Measurements from ENCODE around the gene HACD4.

The HACD4 gene, protein sequence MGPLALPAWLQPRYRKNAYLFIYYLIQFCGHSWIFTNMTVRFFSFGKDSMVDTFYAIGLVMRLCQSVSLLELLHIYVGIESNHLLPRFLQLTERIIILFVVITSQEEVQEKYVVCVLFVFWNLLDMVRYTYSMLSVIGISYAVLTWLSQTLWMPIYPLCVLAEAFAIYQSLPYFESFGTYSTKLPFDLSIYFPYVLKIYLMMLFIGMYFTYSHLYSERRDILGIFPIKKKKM

DNA sequence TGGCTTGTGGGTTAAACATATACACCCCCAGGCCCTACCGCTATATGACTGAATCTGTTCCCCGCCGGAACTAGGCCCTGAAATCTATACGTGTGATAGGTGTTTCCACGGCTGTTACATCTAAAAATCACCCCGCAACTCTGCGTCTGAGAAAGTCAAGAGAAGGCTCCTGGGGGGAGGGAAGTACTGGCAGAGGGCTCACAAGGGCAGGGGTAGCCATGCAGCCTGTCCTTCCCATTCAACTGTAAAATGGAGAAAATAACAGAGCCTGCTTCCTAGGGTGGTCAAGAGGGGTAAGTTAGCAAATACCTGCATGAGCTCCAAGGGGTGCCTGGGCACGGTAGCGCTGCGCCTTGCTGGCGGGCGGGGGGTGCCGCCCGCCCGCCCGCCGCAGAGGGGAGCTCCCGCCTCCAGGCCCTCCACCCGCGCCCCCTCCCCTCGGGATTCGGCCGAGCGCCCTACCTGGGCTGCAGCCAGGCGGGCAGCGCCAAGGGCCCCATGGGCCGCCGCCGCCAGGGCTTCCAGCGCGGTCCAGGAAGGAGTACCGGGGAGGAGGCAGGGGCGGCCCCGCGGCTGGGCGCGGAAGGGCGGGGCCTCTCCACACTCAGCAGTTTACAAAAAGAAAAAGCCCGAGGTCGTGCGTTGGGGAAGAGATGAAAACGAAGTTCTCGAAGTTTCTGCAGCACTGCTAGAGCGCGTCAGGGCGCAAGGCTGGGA lies at the start of gene HACD4:
HACD4 (minus strand) TSS at position 550 of the 717 bp plus-strand sequence; CDS start at position 500, 50 bp downstream.
- no peak for DNase-seq

DNA sequence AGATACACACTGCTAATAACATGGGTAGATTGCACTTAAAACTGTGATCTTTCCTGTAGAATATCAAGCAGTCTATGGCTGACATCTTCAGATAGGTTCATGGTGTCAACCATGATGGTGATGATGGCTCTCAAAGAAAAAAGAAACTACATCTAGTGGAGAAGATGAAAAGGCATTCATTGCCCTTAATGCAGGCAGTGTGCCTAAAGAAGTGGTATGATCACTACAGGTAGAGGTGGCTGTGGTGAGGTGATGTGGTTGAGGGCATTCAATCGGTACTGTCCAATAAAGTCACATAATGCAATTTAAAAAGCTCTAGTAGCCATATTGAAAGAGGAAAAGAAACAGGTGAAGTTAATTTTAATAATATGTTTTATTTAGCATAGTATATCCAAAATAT lies 49.4 kb upstream of the HACD4 start:
- DNase-seq = no peak

DNA sequence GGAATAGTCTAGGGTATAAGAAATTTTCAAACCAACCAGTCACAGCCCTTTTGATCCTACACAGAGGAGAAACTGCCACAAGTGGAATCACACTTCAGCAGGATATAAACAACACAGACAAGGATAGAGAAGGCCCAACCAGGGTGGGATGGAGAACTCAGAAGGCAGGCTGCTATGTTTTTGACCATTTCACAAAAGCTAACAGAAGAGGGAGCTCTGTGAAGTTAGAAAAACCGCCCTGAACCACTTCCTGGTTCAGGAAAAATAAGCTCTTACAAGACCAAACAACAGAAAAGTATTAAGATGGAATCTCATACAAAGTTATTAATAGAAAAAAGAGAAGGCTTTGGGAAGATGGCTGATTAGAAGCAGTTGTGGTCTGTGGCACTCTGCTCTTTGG lies 47.3 kb upstream of the HACD4 start:
- DNase-seq = no peak

DNA sequence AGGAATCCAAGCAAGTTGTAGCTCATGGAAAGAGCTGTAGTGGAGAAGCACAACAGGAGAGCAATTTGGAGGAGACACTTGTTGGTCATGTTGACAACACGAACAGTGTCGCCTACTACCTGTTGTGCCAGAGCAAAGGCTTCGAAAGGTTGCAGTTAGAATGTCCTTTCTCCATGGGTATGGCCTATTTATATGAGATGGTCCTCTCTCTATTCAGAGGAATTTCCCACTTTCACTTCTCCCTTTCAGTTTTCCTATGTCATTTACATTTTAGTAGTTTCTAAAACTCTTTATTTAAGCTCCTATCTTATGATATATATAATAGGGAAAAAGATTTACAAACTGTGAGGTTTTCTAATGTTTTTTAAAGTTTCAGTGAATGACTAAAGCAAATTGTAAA lies 46.3 kb upstream of the HACD4 start, which contains the start of gene IFNB1:
IFNB1 (minus strand) TSS at position 162 of the 400 bp plus-strand sequence; CDS start at position 89, 73 bp downstream.
- DNase-seq = no peak

DNA sequence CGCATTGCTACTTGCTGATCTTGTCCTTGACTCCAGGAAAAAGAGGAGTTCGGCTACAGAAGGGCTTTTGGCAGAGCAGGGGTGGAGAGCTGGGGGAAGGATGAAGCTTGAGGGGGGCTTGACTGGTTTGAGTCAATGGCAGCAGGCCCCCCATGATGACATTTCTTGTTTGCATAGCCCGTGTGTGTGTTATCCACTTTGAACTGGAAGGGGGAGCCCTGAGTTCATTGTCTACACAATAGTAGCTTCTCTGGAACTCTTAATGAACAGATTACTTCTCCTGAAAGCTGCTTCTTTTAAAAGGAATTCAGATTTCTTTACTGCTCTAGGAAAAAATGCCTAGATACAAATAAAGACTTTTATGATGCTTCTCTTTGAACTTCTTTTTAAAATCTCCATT lies 44.0 kb upstream of the HACD4 start:
- DNase-seq = no peak

DNA sequence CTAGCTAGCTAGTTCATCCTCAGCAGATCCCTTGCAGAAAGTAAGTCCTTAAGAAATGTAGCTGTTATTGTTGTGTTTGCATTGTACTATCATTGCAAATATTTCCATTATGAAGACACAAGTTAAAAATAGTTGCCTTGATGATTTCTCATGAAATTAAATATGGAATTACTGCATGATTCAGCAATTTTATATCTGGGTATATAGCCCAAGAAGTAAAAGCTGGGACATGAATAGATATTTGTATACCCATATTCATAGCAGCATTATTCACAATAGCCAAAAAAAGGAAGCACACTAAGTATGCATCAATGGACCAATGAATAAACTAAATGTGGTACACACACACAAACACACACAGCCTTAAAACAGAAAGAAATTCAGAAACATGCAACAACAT lies 39.5 kb upstream of the HACD4 start:
- no peak for DNase-seq

DNA sequence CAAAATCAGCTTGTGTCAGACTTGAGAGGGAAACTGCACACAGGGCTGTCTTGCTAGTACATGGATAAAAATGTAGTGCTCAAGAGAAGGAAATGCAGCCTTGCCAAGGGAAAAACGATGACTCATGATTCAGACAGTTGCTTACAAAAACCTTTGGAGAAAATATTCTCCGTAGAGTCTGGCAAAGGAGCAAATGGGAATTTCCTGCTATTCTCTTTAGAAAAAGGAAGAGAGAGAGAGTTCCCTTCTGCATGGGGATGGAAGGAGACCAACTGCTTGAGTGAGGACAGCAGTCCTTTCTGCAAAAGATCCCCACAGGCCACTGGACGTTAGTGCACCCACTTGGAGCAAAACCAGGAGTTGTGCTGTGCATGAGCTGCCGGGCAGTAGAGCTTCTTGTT lies 38.7 kb upstream of the HACD4 start:
- no peak for DNase-seq

DNA sequence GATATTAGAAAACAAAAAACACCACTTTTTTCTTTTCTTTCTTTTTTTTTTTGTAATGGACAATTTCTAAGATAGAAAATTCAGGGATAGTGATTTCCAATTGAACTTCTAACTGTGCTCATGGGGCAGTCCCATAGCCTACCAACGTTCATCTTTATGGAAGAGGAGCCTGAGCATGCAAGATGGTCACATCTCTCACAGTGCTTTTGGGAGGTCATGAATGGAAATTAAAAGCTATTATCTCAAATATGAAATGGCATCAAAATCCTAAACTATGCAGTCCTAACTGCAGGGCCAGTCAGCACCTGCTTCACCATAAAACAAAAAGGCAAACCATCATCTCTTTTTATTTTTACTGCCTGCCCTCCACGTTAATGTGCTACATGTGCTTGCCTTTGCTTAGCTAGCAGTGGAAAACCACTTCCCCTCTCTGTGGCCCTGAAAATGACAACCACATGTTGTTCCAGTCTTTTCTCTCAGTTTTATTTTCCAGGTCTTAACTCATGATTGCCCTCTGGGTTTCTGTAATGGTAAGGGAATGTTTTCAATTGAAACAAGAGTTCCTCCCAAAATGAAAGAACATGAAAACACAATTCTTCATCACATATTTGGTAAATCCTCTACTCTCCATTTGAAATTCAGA lies 29.6 kb upstream of the HACD4 start:
- no peak for DNase-seq

DNA sequence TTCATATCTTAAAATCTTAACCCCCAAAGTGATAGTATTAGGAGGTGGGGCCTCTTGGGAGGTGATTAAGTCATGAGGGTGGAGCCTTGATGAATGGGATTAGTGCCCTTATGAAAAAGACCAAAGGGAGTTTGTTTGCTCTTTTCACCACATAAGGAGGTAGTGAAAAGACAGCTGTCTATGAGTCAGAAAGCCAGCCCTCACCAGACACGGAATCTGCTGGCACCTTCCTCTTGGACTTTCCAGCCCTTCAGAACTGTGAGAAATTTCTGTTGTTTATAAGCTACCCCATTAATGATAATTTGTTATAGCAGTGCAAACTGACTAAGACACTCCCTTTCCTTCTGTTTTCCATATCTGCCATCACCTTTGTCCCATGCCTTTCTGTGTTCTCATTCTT lies 25.5 kb upstream of the HACD4 start:
- no peak for DNase-seq

DNA sequence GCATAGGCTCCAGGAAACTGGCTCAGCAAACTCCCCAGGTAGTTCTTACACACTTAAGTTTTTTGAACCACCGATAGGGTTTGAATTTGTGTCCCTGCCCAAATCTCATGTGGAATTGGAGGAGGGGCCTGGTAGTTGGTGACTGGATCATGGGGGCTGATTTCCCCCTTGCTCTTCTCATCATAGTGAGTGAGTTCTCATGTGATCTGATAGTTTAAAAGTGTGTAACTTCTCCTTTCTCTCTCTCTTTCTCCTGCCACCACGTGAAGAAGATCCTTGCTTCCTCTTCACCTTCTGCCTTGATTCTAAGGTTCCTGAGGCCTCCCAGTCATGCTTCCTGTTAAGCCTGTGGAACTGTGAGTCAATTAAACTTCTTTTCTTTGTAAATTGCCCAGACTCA lies 22.4 kb upstream of the HACD4 start:
- DNase-seq = no peak

DNA sequence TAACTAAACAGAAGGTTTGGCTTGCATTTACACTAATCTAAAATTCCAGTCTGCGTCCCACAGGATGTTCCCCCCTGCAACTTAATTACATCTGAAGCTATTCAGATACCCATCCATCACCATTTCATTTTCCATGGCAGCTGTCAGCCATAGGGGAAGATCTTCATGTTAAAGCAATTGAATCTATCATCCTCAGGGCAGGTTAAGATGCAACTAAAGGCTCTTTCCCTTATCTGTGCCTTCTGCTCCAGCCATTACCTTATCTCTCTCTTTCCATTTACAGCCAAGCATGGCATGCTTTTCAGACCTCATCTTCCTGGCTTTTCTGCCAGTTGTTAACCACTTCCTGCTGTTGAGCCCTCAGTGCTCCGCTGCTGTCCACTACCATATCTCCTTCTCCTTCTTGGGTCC lies 15.8 kb upstream of the HACD4 start:
- DNase-seq = no peak

DNA sequence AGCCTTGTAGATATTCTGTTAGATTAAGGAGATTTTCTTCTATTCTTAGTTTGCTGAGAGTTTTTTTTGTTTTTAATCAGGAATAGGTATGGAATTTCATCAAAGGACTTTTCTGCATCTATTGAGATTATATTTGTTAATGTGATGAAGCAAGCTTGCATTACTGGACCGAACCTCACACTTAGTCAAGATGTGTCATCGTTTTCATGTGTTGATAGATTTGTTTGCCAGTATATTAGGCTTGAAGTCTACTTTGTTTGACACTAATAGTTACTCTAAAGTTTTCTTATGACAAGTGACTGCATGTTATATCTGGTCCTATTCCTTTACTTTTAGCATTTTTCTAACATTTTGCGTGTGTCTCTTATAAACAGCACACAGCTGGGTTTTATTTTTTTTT lies 12.4 kb upstream of the HACD4 start:
- DNase-seq = no peak

DNA sequence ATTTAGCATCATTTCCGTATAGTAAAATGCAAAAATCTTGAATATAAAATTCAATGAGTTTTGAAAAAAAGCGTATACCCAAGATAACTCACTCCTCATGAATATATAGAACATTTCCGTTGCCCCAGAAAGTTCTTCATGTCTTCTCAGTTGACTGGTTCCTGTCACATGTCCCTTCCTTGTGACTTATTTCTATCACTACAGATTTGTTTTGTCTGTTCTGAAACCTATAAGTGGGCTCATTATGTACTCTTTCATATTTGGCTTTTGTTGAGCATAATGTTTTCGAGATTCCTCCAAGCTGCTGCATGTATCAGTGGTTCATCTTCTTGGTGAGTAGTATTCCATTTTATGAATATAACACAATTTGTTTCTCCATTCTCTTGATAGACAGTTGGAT lies 11.0 kb upstream of the HACD4 start:
- no peak for DNase-seq

DNA sequence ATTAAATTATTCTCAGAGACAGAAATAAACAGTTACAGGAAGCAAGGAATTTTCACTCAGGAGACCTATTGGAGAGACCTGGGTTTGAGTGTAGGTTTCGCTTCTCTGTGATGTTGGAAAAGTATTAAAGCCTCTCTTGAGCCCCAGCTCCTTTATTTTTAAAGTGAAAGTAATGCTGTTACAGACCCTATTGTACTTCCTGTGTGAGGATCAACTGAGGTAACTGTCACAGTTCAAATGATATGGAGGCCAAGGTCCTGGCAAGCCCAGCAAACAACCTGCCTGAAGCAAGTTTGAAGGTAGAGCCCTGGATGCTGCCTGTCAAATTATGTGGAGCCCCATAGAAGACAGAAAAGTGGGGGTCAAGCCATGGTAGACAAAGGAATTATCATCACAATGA lies 7.9 kb upstream of the HACD4 start:
- no peak for DNase-seq

DNA sequence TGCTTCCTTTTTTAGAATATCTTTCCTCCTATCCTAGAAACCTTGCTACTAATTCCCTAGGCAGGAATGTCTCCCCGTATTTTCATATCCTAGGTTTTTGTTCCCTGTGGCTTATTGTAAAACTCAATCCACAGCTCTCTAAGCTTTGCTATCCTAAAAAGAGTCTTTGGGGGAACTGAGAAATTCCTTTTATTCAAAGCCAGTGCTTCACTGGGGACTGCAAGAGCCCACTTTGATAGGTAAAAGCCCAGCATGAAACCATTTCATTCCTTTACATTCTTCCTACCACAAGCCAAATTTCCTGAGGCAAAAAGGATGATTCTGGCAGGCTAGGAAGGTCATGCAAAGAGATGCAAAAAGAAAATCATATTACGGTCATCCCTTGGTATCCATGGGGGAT lies 5.8 kb upstream of the HACD4 start:
- no peak for DNase-seq

DNA sequence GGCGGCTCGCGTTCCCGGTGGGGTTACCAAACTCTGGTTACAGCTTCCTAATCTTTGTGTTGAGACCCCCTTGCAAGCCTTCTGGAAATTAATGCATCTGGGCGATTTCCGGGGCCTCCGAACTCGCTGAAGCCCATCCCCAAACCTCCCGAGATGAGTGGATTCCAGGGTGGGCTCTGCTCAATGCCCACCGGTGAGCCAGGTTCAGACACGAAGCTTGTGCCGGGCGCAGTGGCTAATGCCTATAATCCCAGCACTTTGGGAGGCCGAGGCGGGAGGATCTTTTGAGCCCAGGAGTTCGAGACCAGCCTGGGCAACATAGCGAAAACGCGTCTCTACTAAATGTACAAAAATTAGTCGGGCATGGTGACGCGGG lies 356 bp upstream of the HACD4 start:
- DNase-seq = no peak

DNA sequence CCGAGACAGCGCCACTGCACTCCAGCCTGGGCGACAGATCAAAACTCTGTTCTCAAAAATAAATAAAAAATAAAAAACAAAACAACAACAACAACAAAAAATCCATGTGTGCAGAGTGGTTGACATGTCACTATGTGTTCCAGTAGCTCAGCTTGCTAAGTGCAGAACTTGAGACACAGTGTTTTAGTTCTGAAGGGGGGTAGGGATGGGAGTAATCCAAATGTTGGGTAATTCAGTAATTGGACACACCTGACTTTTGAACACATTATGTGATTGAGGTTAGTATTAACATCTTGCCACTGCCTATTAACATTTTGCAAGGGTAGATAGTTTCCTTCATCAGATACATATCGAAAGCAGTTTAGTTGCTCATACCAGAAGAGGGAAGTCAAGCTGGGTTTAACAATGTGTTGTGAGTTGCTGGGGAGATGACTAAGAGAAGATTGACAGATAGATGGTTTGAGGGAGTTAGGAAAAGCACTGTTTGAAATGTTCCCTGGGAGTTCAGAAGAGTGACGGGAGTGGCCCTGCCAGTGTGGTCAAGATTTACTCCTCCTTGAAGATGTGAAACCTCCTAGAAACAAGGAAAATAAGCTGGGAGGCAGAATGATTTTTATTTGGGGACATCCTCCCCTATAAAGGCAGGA lies 928 bp downstream of the HACD4 start:
- no peak for DNase-seq

DNA sequence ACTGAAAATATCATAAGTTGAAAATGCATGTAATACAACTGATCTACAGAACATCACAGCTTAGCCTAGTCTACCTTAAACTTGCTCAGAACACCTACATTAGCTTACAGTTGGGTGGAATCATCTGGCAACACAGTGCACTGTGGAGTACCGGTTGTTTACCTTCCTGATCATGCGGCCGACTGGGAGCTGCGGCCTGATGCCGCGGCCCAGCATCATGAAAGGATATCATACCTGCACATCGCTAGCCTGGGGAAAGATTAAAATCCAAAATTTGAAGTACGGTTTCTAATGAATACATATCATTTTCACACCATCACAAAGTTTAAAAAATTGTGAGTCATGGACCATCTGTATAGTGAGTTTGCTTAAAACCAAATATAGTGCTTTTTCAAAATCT lies 1.8 kb downstream of the HACD4 start:
- DNase-seq = no peak

DNA sequence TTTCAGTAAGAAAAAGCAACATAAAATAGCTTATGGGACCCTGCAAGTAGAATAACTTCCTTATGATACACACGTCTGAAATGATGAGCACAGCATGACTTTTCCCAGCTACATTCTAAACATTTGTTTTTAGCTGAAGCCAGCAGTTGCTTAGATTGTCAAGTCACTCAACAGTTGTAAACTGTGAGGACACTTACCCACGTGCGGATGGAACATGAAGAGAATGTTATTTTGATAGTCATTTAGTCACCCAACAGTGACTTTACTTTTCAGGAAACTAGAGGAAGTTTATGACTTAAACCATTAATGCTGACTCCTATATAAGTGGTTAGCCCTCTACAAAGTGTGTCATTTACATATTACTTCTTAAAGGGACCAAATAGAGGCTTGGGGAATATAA lies 3.0 kb downstream of the HACD4 start:
- DNase-seq = no peak

DNA sequence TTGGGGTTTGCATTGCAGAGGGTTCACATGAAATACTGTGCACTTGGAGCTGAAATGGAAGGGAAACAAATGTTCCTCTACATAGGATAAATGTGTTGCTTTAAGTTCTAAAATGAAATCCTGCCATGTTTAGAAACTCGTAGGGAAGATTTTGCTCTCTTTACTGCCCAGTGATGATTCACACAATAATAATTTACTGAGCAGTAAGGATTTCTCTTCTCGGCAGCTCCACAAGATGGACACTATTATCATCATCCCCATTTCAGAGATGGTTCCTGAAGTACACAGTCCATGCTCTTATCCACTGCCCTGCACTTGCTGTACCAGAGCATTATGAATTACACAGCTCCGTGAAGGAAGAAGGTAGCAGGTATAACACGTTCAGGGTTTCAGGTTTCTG lies 4.1 kb downstream of the HACD4 start:
- no peak for DNase-seq

DNA sequence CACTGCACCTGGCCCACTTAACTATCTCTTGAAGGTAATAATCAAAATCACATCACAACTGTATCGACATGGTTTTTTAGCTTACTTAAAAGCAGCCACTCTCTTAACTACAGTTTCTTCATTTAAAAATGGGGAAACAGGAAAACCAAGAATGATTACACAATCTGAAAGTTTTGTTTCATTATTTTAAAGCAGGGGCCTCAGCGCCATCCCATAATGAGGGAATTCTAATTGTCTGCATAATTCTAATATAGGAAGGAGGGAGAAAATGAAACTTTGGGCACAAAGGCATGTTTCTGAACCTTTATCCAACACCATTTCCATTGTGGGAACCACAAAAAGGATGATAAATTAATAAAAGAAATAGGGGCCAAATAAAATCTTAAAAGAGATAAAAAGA lies 7.6 kb downstream of the HACD4 start:
- no peak for DNase-seq

DNA sequence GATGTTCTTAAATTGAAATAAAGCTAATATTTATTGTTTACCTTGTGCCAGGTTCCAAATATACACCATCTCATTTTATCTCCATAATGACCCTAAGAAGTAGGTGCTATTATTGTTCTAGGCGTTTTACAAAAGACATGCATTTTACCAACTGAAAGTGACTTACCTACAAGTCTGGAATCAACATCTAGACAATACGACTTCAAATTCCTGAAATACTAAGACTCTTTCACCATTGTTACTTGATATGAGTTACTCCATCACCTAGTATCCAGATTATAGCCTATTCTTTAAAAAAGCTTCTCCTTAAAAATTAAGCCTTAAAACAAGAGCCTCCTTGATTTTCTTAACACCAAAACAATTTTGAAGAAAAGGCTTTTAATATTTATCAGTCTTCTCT lies 13.3 kb downstream of the HACD4 start:
- no peak for DNase-seq

DNA sequence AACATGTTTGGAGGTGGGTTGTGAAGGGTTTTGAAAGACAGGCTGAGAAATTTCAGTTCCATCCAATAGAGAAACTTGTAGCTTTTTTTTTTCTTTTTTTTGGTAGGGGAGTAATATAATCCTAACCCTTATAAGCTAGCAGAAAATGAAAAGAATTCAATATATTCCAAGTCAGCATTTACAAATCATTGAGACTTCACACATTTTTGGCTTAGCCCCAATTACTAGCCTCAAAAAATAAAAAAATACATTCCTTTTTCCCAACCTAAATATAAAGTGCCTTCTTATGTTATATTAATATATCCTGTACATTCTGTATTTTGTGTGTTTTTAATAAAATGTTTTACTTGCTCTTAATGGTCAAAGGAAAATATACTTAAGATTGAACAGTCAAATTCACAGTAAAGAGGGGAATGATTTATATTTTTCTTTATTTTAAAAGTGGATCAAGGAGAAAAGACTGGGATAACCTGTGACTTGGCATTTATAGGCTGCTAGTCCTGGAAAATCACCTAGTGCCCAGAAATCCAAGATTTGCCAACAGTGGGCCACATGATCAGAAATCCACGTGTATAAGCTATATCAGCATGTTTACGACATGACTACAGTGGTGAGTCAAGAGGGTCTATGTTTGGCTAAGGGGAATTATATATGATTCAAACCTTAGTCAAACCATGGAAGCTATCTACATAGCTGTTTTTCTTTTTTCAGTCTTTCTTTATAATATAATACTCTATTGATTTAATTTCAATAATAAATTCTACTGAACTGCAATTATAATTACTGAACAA lies 14.5 kb downstream of the HACD4 start:
- no peak for DNase-seq

Data from NCI-H510A (cell line).